C1 segment of cervical spinal cord (tissue), 14 donors: Measurements from ENCODE around the gene SELENOK.

ENCODE experiments used
- DNase-seq, 14 donors: peaks; one replicate each; lab custom pipeline; 2025; lab: John Stamatoyannopoulos, UW

SELENOK gene

DNA sequence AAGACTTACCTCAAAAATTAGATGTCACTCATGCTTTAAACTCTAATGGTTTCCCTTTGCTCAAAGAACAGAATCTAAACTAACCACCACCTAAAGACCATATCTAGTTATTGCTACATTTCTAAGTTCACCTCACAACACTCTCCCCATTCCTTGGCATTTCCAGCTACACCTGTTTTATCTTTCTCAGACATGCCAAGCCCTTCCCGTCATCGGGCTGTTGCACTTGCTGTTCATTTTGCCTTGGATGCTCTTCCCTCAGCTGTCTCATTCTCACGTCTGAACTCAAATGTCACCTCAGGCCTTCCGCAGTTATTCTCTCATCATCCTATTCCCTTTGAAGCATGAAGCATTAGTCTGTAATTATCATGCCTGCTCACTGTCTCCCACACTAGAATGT is 8.7 kb downstream of the SELENOK start:
- DNase-seq, result no peak

DNA sequence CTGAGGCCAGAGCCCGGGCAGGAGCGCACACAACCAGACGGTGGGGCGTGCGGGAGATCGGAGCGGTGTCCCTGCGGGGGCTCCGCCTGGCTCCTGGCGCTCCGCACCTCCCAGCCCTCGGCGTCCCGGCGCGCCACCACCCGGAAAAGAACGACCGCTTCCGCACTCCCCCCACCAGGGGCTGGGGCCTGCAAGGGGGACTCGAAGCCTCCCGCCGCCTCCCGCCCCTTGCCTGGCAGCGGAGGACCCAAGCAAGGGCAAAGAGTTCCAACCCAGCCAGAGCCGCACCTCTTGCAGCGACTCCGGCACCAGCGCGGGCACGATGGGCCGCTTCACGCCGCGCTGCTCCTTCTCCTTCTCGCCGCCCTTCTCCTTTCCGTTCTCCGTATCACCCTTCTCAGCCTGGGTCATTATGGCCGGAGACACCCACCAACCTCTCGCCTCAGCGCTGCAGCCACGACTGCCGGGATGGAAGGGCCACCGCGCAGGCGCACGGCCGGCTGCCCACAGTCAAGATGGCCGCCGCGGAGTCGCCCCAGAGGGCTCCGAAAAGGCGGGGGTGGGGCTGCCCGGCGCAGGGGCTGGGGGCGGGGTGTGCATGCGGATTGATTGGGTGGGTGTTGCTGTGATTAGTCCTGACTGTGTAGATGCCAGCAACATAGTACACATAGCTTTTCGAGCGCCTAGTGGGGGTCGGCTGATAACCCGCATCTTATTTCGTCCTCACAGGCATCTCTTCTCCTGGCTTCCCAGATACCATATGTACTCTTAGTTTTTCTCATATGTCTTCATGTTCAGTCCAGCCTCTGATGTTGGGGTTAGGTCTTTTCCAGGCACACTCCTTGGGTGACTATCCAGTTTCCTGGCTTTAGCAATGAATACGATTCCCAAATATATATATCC is 9.7 kb downstream of the SELENOK start, which contains the start of gene ACTR8:
Gene ACTR8 (minus strand): TSS at position 462 of the 903 bp plus-strand sequence. CDS start 51 bp downstream, at position 411.
- peak; percentile 21 to 94 (median 84) for DNase-seq

DNA sequence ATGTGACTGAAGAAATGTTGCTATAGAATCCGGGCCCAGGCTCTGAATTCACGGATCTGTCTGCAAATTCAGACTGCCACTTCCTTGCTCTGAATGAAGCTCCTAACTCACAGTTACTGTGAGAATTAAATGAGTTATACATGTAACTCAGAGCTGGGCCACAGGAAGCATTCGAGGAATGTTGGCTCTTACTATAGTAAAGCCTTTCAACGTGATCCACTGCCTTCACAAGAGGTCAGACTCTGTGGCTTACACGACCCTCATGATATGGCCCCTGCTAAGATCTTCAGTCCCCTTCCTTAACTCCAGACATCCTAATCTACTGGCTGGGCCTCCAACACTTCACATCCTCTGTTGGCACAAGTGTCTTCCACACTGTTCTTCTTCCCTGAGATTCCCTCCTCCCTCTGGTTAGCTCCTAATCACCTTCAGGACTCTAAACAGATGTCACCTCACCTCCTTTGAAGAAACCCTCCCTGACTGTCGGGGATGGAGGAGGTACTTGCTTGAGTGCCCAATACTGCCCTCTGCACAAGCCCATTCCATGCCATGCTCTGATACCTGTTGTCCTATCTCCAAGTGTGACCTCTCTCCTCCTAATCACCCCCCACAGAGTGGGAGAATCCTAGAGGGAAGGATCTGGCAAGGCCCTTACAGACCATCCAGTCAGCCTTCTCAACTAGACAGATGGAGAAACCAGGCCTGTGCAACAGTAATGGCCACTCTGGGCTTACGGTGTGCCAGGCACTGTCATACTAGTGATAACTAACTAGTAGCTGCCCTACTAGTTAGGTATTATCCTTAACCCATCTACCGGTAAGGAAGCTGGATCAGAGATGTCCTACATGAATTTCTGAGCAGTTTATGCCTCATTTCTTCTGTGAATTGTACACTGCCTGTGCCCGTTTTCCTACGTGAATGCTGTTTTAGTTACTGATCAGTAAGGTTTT is 11.0 kb downstream of the SELENOK start:
- peak in 1 of 14 donors; percentile 3 for DNase-seq

DNA sequence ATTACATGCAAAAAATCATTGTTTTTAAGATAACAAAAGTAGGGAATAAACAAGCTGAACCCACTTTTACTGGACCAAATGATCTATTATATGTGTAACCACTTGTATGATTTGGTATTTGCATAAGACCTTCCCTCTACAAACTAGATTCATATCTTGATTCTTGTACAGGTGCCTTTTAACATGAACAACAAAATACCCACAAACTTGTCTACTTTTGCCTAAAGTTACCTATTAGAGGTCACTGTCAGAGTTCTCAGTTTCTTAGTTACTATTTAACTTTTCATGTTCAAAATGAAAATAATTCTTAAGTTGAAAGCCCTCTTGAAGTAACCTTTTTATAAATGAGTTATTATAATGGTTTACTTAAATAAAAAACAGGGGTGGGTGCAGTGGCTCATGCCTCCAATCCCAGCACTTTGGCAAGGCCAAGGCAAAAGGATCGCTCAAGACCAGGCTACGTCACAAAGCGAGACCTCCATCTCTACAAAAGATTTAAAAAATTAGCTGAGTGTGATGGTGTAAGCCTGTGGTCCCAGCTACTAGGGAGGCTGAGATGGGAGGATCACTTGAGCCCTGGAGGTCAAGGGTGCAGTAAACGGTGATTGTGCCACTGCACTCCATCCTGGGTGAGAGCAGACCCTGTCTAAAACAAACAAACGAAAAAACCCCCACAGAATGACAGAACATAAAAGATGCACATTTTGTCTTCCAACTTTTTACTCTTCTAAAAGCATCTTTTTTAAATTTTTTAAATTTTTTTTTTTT is 25.7 kb downstream of the SELENOK start:
- DNase-seq, result no peak

DNA sequence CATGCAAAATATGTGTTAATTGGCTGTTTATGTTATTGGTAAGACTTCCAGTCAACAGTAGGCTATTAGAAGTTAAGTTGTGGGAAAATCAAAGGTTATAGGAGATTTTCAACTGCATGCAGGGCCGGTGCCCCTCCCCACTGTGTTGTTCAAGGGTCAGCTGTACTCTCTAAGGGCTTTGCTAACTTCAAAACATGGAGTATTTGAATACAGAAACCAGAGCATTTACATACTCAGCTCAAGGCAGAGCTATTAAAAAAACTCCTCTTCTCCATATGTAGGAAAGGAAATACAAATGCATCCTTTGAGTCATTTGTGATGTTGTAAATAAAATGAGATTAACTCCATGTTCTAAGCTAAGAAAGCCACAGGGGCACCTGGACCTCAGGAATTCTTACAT is 28.5 kb downstream of the SELENOK start:
- DNase-seq, result no peak

DNA sequence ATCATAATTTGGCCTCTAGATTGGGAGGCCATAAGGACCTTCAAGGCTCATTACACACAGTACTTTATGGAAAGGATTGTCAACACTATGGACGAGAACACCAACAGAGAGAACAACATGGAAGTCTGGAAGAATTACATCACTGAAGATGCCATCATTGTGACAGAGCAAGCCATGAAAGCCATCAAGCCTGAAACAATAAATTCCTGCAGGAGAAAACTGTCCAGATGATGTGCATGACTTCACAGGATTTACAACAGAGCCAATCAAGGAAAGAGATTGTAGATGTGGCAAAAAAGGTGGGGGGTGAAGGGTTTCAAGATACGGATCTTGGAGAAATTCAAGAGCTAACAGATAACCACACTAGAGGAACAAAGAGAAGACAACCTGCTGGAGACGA is 29.4 kb downstream of the SELENOK start:
- no peak for DNase-seq

DNA sequence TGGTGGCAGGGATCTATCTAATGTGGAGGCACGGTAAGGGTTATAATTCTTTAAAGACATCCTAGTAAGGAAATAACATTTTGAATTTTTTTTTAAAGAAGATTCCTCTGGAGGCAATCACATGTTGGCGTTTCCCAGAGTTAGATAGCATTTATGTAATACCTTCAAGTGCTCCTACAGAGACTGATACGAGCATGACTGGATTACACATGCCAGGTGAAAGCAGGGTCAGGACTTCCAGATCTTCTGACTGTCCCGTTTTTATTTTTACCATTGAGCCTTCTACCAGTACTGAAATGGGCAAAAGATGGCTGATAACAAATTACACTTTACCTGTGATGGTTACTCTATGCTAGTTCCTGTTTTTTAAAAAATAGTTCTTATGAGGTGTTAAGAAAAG is 31.5 kb downstream of the SELENOK start:
- no peak for DNase-seq

DNA sequence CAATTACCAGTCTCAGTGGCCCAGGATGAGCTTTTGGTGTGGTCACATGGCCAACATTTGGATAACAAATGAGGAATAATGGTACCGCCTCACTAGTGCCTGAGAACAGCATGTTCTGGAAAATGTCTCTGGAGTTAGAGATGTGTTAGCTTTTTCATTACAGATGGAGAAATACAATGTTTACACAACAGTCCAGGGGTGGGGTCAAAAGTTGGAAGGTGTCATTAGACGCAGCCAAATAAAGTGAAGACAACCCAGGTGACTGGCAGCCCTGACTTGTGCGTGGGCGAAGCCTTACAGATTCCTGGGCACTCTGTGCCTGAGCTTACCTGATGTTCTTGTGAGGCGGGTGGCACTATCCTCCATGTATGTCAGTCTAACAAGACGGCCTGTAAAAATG is 32.5 kb downstream of the SELENOK start:
- no peak for DNase-seq

DNA sequence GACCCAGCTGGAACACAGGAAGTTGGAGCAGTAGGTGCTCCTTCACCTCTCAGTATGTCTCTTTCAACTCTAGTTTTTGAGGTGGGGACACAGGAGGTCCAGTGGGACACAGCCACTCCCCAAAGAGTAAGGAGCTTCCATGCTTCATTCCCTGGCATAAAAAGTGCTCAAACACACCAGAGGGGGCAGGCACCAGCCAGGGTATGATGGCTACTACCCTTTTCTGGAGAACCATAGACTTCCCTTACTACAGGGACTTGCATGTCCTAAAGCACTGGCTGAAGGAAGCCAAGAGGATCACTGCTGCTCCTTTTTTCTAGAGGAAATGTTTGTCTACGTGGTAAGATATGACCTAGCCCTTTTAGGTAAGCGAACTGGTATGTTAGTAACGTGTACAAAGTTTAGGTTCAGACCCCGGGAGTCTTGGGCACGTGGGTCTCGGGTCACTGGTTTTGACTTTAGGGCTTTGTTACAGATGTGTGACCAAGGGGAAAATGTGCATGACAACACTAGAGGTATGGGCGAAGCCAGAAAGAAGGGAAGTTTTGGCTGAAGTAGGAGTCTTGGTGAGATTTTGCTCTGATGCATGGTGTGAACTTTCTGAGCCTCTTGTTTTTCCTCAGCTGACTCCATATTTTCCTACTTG is 33.4 kb downstream of the SELENOK start:
- no peak for DNase-seq

DNA sequence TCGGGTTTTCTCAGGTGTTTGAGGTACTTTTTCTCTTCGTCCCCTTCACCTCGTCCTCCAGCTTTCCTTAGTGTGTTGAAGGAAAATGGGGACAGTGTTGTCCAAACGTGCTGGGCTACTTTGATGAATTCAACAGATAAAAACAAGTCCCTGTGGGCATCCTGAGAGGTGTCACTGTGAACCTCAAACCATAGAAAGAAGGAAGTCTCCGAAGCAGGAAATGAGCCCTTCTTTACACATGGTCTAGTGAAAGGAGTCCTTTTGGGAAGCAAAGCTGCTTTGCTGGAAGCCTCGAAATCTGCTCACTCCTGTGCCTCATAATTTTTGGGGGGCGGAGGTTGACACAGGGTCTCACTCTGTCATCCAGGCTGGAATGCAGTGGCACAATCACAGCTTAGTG is 34.7 kb downstream of the SELENOK start:
- DNase-seq, result no peak

DNA sequence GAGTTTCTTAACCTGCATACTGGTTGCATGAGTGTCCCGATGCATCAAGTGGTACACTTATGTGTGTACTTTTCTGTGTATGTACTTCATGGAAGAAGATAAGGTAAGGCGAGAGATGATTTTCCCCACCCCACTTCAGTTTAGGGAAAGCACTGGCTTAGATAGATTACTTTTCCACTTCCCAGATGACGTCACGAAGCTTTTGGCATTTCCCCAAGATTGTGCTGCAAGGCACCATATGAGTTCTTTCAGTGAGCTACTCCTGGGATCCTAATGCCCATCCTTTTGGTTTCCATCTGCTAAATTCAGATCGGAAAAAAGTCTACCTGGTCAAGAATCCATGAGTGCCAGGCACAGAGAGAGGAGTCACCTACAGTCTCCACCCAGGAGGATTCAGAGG is 40.8 kb downstream of the SELENOK start:
- DNase-seq, result no peak

DNA sequence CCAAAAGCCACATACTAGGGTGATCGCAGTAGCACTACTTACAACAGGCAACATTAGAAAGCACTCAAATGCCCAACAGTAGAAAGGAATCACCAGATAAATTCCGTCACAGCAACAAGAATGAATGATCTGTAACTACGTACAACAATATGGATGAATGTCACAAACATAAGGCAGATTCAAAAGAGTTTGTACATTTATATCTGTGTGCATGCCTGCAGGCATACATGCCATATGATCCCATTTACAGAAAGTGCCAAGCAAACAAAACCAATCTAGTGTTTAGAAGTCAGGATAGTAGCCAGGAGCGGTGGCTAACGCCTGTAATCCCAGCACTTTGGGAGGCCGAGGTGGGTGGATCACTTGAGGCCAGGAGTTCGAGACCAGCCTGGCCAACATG is 41.7 kb downstream of the SELENOK start:
- DNase-seq, result no peak

DNA sequence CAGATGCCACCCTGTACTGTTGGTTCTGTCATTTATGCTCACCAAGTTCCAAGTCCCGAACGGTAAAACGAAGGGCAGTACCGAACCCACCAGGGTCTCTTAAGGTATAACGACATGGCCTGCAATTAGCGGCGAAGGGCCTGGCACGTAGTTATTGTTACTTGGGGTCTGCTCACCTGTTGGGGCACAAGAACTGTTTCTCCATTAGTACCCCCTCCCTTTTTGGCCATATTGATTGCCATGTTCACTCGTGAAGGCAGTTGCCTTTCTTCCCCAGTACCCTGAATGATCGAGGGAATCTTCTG is 44.9 kb downstream of the SELENOK start:
- peak in 1 of 14 donors; percentile 30 for DNase-seq

DNA sequence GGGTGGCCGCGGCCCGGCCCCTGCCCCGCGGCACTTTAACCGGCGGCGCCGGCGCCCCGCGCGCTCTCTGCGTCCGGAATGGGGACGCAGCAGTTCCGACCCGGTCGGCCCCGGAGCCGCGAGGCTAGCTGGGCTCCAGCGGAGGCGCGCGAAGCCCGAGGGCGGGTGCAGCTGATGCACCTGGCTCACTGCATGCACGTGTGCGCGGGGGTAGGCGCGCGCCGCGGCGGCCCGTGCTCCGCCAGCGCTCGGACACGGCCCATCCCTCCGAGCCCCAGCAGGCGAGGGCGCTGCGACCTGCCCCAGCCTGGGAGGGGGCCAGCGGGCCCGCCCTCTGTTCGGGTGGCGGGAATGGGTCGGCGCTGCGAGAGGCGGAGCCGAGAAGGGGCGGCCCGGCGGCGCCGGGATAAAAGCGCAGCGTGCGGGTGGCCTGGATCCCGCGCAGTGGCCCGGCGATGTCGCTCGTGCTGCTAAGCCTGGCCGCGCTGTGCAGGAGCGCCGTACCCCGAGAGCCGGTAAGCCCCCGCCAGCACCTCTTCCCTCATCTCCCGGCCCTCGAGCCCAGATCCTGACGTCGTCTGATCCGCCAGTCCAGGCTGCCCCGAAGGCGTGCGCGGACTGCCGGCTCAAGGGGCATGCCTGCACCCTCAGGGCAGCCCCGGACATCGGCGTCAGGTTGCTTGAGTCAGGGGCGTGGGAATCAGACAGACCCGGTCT is 45.4 kb downstream of the SELENOK start, which contains the start of the genes CHDH and IL17RB:
Gene CHDH (minus strand): TSS at position 286 of the 717 bp plus-strand sequence. CDS start 22,411 bp downstream, outside the sequence.
Gene IL17RB (plus strand): TSS at position 435 of the 717 bp plus-strand sequence. CDS start 21 bp downstream, at position 456.
- peak in 12 of 14 donors; percentile 22 to 70 (median 52) for DNase-seq

DNA sequence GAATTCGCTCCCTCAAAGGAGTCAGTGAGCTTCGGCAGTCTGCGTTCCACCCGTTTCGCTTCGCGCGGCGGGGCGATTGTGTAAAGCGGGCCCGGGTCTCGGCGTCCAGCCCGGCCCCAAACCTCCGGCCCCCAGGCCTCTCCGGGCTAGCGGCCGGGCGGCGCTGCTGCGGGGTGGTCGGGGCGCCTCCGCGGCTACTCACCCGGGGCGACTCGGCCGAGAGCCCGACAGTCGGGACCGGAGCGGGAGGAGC is 45.9 kb downstream of the SELENOK start:
- peak in 1 of 14 donors; percentile 42 for DNase-seq

DNA sequence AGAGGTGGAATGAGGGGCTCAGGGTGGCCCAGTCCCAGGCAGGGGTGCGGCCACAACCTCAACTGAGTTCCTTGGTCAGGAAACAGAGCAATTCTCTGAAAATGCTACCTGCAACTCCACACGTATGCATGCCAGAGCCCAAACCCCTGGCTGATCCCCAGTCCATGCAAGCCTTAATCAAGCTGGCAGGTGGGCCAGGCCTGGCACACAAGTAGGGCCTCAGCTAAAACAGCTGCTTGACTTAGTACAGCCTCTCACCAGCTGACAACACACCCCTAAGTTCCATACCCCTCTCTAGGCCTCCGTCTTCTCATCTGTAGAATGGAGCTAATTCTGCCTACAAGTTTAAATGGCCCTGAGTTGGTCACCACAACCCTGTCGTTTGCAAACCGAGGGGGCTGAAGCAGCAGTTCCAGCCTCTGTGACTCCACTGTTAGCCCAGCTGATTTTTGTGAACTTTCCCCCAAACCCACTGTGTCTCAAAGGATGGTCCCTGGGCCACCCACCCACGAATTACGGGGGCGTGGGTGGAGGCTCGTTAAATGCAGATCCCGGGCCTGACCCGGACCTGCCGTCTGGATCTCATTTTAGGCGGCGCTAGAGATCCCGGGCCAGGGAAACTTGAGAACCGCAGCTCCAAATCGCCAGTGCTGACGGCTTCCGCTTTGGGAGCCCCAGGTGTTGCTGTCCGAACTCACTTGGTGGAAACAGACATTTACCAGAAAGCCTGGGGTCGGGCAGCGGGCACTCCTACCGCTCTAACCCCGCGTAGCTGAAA is 46.4 kb downstream of the SELENOK start:
- DNase-seq, result peak in 7 of 14 donors; percentile 32 to 60 (median 33)

DNA sequence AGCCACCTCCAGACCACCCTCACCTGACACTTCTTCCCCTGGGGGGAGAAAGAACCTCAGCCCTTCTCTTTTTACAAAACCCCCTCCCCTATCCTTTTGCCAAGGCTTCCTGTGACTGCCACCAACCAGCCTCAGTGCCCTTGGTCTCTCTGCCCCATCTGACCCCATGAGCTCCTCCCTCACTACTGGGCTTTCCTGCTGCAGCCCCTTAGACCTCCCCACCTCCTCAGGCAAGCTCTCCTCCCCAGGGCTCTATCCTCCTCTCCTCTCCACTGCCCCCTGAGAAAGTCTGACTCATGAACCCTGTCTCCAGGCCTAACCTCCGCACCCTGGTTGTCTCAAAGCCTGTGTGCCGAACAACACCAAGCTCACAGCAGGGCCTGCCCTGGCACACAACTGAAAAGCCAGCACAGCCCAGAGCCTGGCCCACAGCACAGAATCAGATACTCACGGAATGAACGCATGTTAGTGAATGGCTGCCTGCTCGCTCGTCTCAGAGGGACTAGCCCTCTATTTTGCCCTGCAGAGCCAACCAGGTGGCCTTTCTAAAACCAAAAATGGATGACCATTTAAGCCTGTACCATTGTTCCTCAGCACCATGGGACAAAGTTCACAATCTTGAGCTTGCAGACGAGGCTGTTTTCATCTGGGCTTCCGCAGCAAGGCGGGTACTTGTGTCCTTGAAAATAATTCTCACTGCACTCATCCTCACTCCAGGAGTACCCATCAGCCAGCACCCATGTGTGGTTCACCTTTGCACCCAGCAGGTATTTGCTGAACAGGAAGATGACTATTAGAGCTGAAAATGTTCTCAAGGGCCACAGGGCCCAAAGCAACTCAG is 47.2 kb downstream of the SELENOK start:
- peak in 7 of 14 donors; percentile 19 to 51 (median 35) for DNase-seq
